H1 (cell line): ENCODE measurements around the gene CNTN5. TPM values are rescaled to one million over a fixed set of nuclear protein-coding genes. Genes with fewer than 3 reads are reported as not detected.

Source experiments
- CTCF ChIA-PET: fragments of 300-600 bp; sonication (Branson Sonifier 250); formaldehyde crosslinking; loops from one replicate; lab custom pipeline; 2021; ENCODE audit not compliant: partially characterized antibody; lab: Charles Lee
- POLR2A ChIA-PET: fragments of 300-600 bp; sonication (Branson Sonifier 250); formaldehyde crosslinking; loops from one replicate; lab custom pipeline; 2021; ENCODE audit warnings: inconsistent platforms; ENCODE audit not compliant: partially characterized antibody; lab: Charles Lee
- DNase-seq, 2 experiments: peaks; one replicate each; pipeline versions ENCODE4 v3.0.0 to v3.0.0-alpha.2; 2010 to 2022; ENCODE audit warnings: low spot score in 2 of 2, low read depth in 1 of 2, mixed read lengths in 1 of 2
- FAIRE-seq: peaks from 2 replicates; lab custom pipeline; 2011; peaks lifted over from hg19 to GRCh38; lab: Jason Lieb, UNC
- H2AFZ ChIP-seq: 2 replicates; pipeline ENCODE4 v1.8.1; 2012; ENCODE audit warnings: low read length, inconsistent platforms
- H2AK5ac ChIP-seq: 2 replicates; pipeline ENCODE4 v1.6.1; 2013; ENCODE audit warnings: low read depth, low read length
- H2BK120ac ChIP-seq: replicated peaks from 2 replicates; pipeline ENCODE3; 2013; ENCODE audit warnings: low read depth, low read length, inconsistent platforms
- H2BK12ac ChIP-seq: 2 replicates; pipeline ENCODE4 v1.6.1; 2013; ENCODE audit warnings: low read depth, low read length
- H2BK15ac ChIP-seq: 2 replicates; pipeline ENCODE4 v1.6.1; 2013; ENCODE audit warnings: low read length
- H2BK20ac ChIP-seq: 2 replicates; pipeline ENCODE4 v1.6.1; 2013; ENCODE audit warnings: low read length
- H2BK5ac ChIP-seq: 2 replicates; pipeline ENCODE4 v1.6.1; 2013; ENCODE audit warnings: low read depth, low read length
- H3K14ac ChIP-seq: 2 replicates; pipeline ENCODE4 v1.6.1; 2013; ENCODE audit warnings: inconsistent platforms; ENCODE audit not compliant: insufficient read length
- H3K18ac ChIP-seq: 2 replicates; pipeline ENCODE4 v1.6.1; 2013; ENCODE audit warnings: low read length; ENCODE audit errors: extremely low read depth
- H3K23ac ChIP-seq: 2 replicates; pipeline ENCODE4 v1.6.1; 2013; ENCODE audit warnings: inconsistent platforms; ENCODE audit not compliant: insufficient read length
- H3K23me2 ChIP-seq: 2 replicates; pipeline ENCODE4 v1.6.1; 2013; ENCODE audit warnings: low read depth, low read length
- H3K27ac ChIP-seq: 2 replicates; pipeline ENCODE4 v1.6.1; 2011; ENCODE audit warnings: low read depth, low read length, inconsistent platforms
- H3K27me3 ChIP-seq, 4 experiments: replicated peaks in 1 of 4; 1 replicate in 1 of 4; 2 replicates in 3 of 4; pipeline versions ENCODE4 v1.6.1 to v1.8.1; 2011 to 2013; ENCODE audit warnings: low read length in 3 of 4, mild to moderate bottlenecking in 3 of 4, inconsistent platforms in 2 of 4, mixed read lengths in 2 of 4, moderate library complexity in 1 of 4; ENCODE audit not compliant: control insufficient read depth in 3 of 4, insufficient read depth in 3 of 4; ENCODE audit errors: extremely low read depth in 1 of 4
- H3K36me3 ChIP-seq, 4 experiments: 2 replicates each; pipeline versions ENCODE4 v1.6.1 to v1.8.1; 2011 to 2013; ENCODE audit warnings: mild to moderate bottlenecking in 4 of 4, low read length in 3 of 4, moderate library complexity in 2 of 4, control low read depth in 1 of 4, inconsistent platforms in 1 of 4; ENCODE audit not compliant: insufficient read depth in 4 of 4, control insufficient read depth in 2 of 4
- H3K4ac ChIP-seq: replicated peaks from 2 replicates; pipeline ENCODE3; 2013; ENCODE audit warnings: low read length, low read depth, mixed read lengths, inconsistent platforms; ENCODE audit not compliant: insufficient read length
- H3K4me1 ChIP-seq, 4 experiments: replicated peaks in 1 of 4; 1 replicate in 1 of 4; 2 replicates in 3 of 4; pipeline versions ENCODE4 v1.6.1 to v1.8.1; 2011 to 2013; ENCODE audit warnings: low read length in 3 of 4, inconsistent platforms in 2 of 4, mixed read lengths in 1 of 4; ENCODE audit not compliant: insufficient read depth in 4 of 4, control insufficient read depth in 3 of 4
- H3K4me2 ChIP-seq, 2 experiments: 2 replicates each; pipeline versions ENCODE4 v1.6.1 to v1.8.1; 2011 to 2013; ENCODE audit warnings: low read depth in 2 of 2, low read length in 2 of 2, control low read depth in 1 of 2, inconsistent platforms in 1 of 2, mild to moderate bottlenecking in 1 of 2; ENCODE audit not compliant: insufficient read depth in 1 of 2
- H3K4me3 ChIP-seq, 4 experiments: fragments of 200-600, 300-600 bp in 1 of 4; sonication (generic), shearing (Covaris generic), sonication (Bioruptor Twin) in 1 of 4; 2 replicates each; pipeline versions ENCODE4 v1.5.1 to v1.8.1; 2011 to 2016; ENCODE audit warnings: low read length in 4 of 4, low read depth in 3 of 4, control low read depth in 2 of 4, inconsistent platforms in 2 of 4, mild to moderate bottlenecking in 2 of 4, mixed read lengths in 1 of 4, moderate library complexity in 1 of 4; ENCODE audit not compliant: insufficient read depth in 2 of 4; ENCODE audit errors: extremely low read depth in 1 of 4
- H3K56ac ChIP-seq: replicated peaks from 2 replicates; pipeline ENCODE3; 2013; ENCODE audit warnings: low read depth, mild to moderate bottlenecking, mixed read lengths, low read length, inconsistent platforms; ENCODE audit not compliant: insufficient read length
- H3K79me1 ChIP-seq: 2 replicates; pipeline ENCODE4 v1.6.1; 2013; ENCODE audit warnings: low read depth, low read length, control low read depth
- H3K79me2 ChIP-seq, 2 experiments: 2 replicates each; pipeline versions ENCODE4 v1.6.1 to v1.8.1; 2012 to 2013; ENCODE audit warnings: low read length in 2 of 2, mild to moderate bottlenecking in 2 of 2, inconsistent platforms in 1 of 2; ENCODE audit not compliant: insufficient read depth in 2 of 2, control insufficient read depth in 1 of 2
- H3K9ac ChIP-seq, 4 experiments: replicated peaks in 1 of 4; 1 replicate in 1 of 4; 2 replicates in 3 of 4; pipeline versions ENCODE4 v1.6.1 to v1.8.1; 2011 to 2013; ENCODE audit warnings: low read depth in 3 of 4, low read length in 3 of 4, control low read depth in 2 of 4, mild to moderate bottlenecking in 2 of 4, moderate library complexity in 2 of 4, inconsistent platforms in 1 of 4; ENCODE audit errors: extremely low read depth in 1 of 4
- H3K9me3 ChIP-seq, 2 experiments: 2 replicates each; pipeline versions ENCODE4 v1.6.1 to v1.8.1; 2012 to 2013; ENCODE audit warnings: mild to moderate bottlenecking in 2 of 2, moderate library complexity in 2 of 2, control low read depth in 1 of 2, inconsistent platforms in 1 of 2, low read depth in 1 of 2, low read length in 1 of 2, mixed read lengths in 1 of 2; ENCODE audit not compliant: insufficient read depth in 2 of 2
- H4K20me1 ChIP-seq, 2 experiments: replicated peaks in 1 of 2; 2 replicates each; pipeline versions ENCODE3 to v1.8.1; 2011 to 2013; ENCODE audit warnings: inconsistent platforms in 2 of 2, low read length in 2 of 2, mild to moderate bottlenecking in 1 of 2; ENCODE audit not compliant: insufficient read depth in 2 of 2, control insufficient read depth in 1 of 2
- H4K5ac ChIP-seq: 2 replicates; pipeline ENCODE4 v1.6.1; 2013; ENCODE audit warnings: low read length, low read depth, mixed read lengths, inconsistent platforms; ENCODE audit not compliant: insufficient read length
- H4K8ac ChIP-seq: 2 replicates; pipeline ENCODE4 v1.8.0; 2013; ENCODE audit warnings: mild to moderate bottlenecking, moderate library complexity, low read length, inconsistent platforms; ENCODE audit not compliant: insufficient read depth; ENCODE audit errors: extremely low read depth
- H4K91ac ChIP-seq: replicated peaks from 2 replicates; pipeline ENCODE3; 2013; ENCODE audit warnings: low read length, mixed read lengths, inconsistent platforms; ENCODE audit not compliant: insufficient read length
- BCL11A ChIP-seq, 2 experiments: IDR thresholded peaks; one replicate each; pipeline ENCODE4 v1.6.1; 2011; ENCODE audit warnings: low read depth in 2 of 2, low read length in 2 of 2, mild to moderate bottlenecking in 2 of 2
- BRCA1 ChIP-seq: IDR thresholded peaks from 2 replicates; pipeline ENCODE4 v1.6.1; 2012; ENCODE audit warnings: low read depth, low read length, improper control_type of control experiment
- CBX8 ChIP-seq: fragments of 300-800, 300-1000 bp; sonication (generic); IDR thresholded peaks from 2 replicates; pipeline ENCODE4 v1.7.1; 2016; ENCODE audit warnings: low read depth, low read length, borderline replicate concordance
- CHD2 ChIP-seq: IDR thresholded peaks from 2 replicates; pipeline ENCODE4 v1.6.1; 2012; ENCODE audit warnings: low read length, improper control_type of control experiment
- CTBP2 ChIP-seq: IDR thresholded peaks from 2 replicates; pipeline ENCODE4 v1.7.0; 2011; ENCODE audit warnings: borderline replicate concordance, mild to moderate bottlenecking, moderate library complexity, mixed read lengths, low read length; ENCODE audit not compliant: insufficient read depth, insufficient read length
- E2F6 ChIP-seq: IDR thresholded peaks from 2 replicates; pipeline ENCODE4 v1.6.1; 2012; ENCODE audit warnings: inconsistent platforms
- EGR1 ChIP-seq: IDR thresholded peaks from 2 replicates; pipeline ENCODE4 v1.6.1; 2011; ENCODE audit warnings: low read depth, low read length, borderline replicate concordance
- EZH2 ChIP-seq: fragments of 200-600 bp; sonication (generic); IDR thresholded peaks from 2 replicates; pipeline ENCODE4 v1.7.1; 2012; ENCODE audit warnings: low read depth, mild to moderate bottlenecking, moderate library complexity, low read length, inconsistent platforms; ENCODE audit not compliant: severe bottlenecking
- HDAC6 ChIP-seq: IDR thresholded peaks from one replicate; pipeline ENCODE4 v1.7.1; 2012; ENCODE audit warnings: low read depth, mild to moderate bottlenecking, inconsistent platforms, low read length, moderate library complexity
- KDM1A ChIP-seq: fragments of 200-600, 300-600 bp; sonication (generic); IDR thresholded peaks from 2 replicates; pipeline ENCODE4 v1.7.1; 2016; ENCODE audit warnings: mild to moderate bottlenecking, low read length, borderline replicate concordance
- KDM5A ChIP-seq: fragments of 200-600 bp; IDR thresholded peaks from 2 replicates; pipeline ENCODE4 v1.7.1; 2012; ENCODE audit warnings: mild to moderate bottlenecking, low read length, inconsistent platforms, mixed read lengths
- TCF12 ChIP-seq: IDR thresholded peaks from 2 replicates; pipeline ENCODE4 v1.6.1; 2011; ENCODE audit warnings: low read depth, mild to moderate bottlenecking, low read length
- USF2 ChIP-seq: IDR thresholded peaks from 2 replicates; pipeline ENCODE4 v1.6.1; 2011; ENCODE audit warnings: low read length, improper control_type of control experiment
- WGBS, 2 experiments: shearing (Covaris generic) in 1 of 2; methylation state at CpG; one replicate each; pipeline versions ENCODE4 v1.1.6 to v1.1.7; 2013 to 2015; ENCODE audit warnings: low lambda C conversion rate in 2 of 2, mixed read lengths in 2 of 2, inconsistent platforms in 1 of 2, low coverage in 1 of 2, missing lambda C conversion rate in 1 of 2; ENCODE audit not compliant: insufficient replicate concordance in 2 of 2, insufficient coverage in 1 of 2, insufficient read length in 1 of 2; ENCODE audit errors: extremely low coverage in 1 of 2, missing lambda C conversion rate in 1 of 2; 5-methylcytosine and 5-hydroxymethylcytosine counted together
- polyA plus RNA-seq, 7 experiments: library from polyadenylated mRNA; depleted of rRNA in 3 of 7; stranded (reverse) in 5 of 7; unstranded in 2 of 7; fragments of >200 nt in 5 of 7; fragments of 200-250 nt in 2 of 7; gene quantifications; 1 replicate in 5 of 7; 2 replicates in 1 of 7; 4 replicates in 1 of 7; pipeline versions ENCODE4 v1.2.1 to v1.2.3, GENCODE V29; 2011 to 2013; ENCODE audit warnings: missing spikeins in 2 of 7, mixed read lengths in 2 of 7
- total RNA-seq: library from RNA; stranded (reverse); fragmentation: NEBNext Ultra II Directional; extraction: Animal tissue kit (Norgen Biotek cat#: 25700); gene quantifications from 2 replicates; pipeline ENCODE4 v1.2.1, GENCODE V29; 2021

The CNTN5 gene
- total and polyA plus RNA-seq, 2 of the 8 experiments (the other 6 are each of a cell fraction or from before 2014, with no cell fraction given): not detected

GRCh38 chr11:99812516-99812915, 791.8 kb downstream of the CNTN5 start:
- H3K27ac ChIP-seq: no peak overlapping the region
- no peak overlapping the region for H4K8ac ChIP-seq
- no peaks in the 10 kb centered on the region for H3K79me1 ChIP-seq
- H2AK5ac ChIP-seq: no peak overlapping the region
- no peak overlapping the region for H2AFZ ChIP-seq
- H3K18ac ChIP-seq: no peak overlapping the region
- H3K9ac ChIP-seq: no peak overlapping the region
- no peak overlapping the region for H3K4me3 ChIP-seq
- H2BK120ac ChIP-seq: no peak overlapping the region
- no peak overlapping the region for H3K4ac ChIP-seq
- no peak for FAIRE-seq
- DNase-seq: no peak
- H3K36me3 ChIP-seq: no peaks in the 10 kb centered on the region
- no peaks in the 10 kb centered on the region for H3K27me3 ChIP-seq
- no peak overlapping the region for H2BK20ac ChIP-seq
- no peaks in the 10 kb centered on the region for H4K20me1 ChIP-seq
- H2BK15ac ChIP-seq: no peak overlapping the region
- H3K23me2 ChIP-seq: no peaks in the 10 kb centered on the region
- no peak overlapping the region for H4K5ac ChIP-seq
- H3K14ac ChIP-seq: no peak overlapping the region
- no peaks in the 10 kb centered on the region for H3K9me3 ChIP-seq
- H2BK12ac ChIP-seq: no peak overlapping the region
- no peak overlapping the region for H4K91ac ChIP-seq
- no peak overlapping the region for H2BK5ac ChIP-seq
- no peak overlapping the region for H3K56ac ChIP-seq
- ChIA-PET POLR2A (no interaction called here), CTCF (interaction anchor here (0.7 kb wide), 1 partner anchor 10 kb away, joined by 3 read pairs; no protein-coding TSS in a partner anchor)
- H3K4me2 ChIP-seq: no peak overlapping the region
- no peaks in the 10 kb centered on the region for H3K4me1 ChIP-seq
- no peaks in the 10 kb centered on the region for H3K79me2 ChIP-seq
- WGBS, 2 experiments: 97% methylated on average over 6 of the region's 6 CpGs; no CpG with 5 or more reads in 1 of the 2 experiments
- no peak overlapping the region for H3K23ac ChIP-seq
- TF ChIP-seq KDM5A (no peak), HDAC6 (no peak), EZH2 (no peak), KDM1A (no peak), CHD2 (no peak), CBX8 (no peak), BRCA1 (no peak), USF2 (no peak), CTBP2 (no peak), E2F6 (no peak), TCF12 (no peak), EGR1 (no peak), BCL11A (IDR thresholded peaks at IDR 0.05; ENCODE audit: low read depth in 2 of 2, low read length in 2 of 2) (no peak)
